HG03064 (cell line): ENCODE measurements around the gene HES1.
"Not testable (repeated sequence)": the region's sequence is repeated elsewhere in the genome, so short reads cannot be mapped to it uniquely, and the experiment has no call there.

Source experiments
- ATAC-seq: cut with Tn5 transposase; IDR thresholded peaks from one replicate; pipeline ENCODE4 v1.9.1; 2021; ENCODE audit warnings: low read depth; ENCODE audit not compliant: unreplicated experiment

Gene HES1

DNA sequence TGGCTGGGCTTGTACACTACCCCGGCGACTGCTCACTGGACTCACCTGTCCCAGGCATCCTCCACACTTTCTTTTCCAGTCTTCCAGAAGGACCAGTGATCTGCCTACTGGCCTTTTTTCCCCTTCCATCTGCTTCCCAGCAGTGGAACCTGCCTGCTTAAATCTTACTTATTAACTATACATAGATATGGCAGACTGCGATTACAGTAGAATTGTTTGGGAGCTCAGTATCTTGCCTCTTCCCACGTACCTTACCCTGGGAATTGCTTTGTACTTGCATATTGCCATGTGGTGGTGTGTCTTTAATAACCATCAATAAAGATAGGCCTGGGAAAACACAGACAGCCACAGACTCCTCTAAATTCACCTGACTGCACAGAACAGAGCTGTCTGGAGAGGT is 11.8 kb upstream of the HES1 start:
- ATAC-seq = no peak

DNA sequence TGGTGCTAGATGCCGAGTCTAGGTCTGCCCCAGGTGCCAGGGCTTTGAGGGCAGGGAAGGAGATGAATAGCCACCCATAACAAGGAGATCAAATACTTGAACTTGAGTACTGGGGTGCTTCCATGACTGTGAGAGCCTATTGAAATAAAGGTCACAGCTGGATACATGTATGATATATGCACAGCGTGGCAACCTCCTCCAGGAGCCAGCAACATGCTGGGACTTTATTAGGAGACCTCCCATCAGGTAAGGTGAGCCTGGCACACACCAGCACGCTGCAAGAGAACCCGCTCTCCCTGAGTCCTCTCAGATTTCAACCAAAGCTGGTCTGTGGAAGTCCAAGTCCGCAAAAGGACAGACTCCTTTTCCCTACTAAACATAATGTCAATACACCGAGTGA is 10.5 kb upstream of the HES1 start:
- no peak for ATAC-seq

DNA sequence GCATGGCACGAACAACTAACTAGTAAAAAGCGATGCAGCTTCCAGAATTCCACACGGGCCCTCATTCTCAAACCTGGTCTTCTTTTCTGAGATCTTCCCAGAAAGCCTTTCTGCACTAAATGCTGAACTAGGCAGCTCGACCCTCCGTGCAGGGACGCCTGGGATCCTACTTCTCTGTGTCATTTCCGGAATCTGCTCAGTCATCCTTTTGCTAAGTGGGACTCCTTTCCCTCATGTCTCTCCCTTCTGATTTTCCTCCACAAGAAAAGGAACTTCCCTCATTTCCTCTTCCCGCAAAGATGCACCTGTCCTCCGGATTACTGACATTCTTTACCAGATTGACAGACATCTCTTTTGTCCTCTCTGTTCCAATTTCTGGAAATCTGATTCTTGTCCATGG is 9.2 kb upstream of the HES1 start:
- ATAC-seq = no peak

GRCh38 chr3:194128202-194128918 is 7.6 kb upstream of the HES1 start:
- ATAC-seq = no peak

GRCh38 chr3:194128919-194129295 is 7.0 kb upstream of the HES1 start:
- ATAC-seq = not testable (repeated sequence)

DNA sequence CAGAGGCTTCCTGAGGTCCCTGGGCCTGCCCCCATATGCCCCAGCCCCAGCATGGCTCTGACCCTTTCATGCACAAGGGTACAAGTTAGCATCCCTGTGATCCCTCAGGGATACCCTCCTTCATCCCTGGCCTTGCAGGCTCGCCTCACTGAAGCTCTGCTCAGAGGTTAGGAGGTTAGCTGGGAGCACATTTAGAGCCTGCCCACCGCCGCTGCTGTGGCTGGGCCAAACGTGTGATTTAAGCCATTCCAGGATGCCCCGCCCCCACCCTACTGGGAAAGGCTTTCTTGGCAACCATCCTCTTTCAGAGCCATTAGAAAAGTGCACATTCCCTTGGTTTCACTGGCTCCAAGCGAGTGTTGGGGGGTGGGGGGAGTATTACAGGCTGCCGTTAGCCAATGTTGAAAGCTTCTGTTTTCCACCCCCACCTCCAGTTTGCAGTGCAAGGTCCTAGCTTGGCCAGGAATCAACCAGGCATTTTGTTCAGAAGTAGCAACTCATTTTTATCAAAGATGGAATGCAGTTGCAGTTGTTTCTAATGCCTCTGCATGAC is 6.3 kb upstream of the HES1 start:
- no peak for ATAC-seq

- ATAC-seq = no peak
These were observed 5.8 kb upstream of the HES1 start for GRCh38 chr3:194130188-194130587.

DNA sequence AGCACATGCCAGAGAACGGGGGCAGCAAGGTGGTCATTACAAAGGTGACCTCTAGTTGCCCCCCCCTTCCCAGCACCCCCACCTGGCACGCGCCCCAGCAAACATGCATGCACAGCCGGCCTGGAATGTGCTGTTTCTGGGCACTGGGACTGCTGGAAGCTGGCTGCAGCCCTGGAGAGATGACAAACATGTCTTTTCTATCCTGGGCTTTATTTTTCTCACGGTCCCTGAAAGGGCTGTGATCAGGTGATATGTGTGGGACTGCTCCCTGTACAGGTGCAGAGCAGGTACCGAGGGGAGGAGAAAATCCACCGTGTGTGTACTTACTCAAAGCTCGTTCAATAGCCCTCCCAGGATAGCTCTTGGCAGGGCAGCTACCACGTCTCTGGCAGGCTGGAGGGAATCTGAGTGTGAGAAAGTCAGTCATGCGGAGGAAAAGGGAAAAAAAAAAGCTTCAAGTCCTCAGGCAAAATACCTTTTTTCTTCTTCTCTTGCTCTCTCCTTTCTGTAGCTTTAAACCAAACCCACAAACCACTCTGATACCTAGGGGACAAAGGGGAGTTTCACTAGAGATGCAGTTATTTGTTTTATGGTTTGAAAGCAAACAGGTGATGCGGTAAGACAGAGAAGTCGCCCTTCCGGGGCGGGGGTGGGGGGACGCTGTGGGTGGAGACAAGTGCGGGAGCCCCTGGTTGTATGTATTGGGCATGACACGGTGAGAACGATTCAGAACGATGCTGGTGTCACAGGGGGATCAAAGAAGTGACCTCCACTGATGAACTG is 5.0 kb upstream of the HES1 start:
- peak; percentile 51 for ATAC-seq

- ATAC-seq = no peak
These were observed 3.3 kb upstream of the HES1 start for GRCh38 chr3:194132465-194133286.

DNA sequence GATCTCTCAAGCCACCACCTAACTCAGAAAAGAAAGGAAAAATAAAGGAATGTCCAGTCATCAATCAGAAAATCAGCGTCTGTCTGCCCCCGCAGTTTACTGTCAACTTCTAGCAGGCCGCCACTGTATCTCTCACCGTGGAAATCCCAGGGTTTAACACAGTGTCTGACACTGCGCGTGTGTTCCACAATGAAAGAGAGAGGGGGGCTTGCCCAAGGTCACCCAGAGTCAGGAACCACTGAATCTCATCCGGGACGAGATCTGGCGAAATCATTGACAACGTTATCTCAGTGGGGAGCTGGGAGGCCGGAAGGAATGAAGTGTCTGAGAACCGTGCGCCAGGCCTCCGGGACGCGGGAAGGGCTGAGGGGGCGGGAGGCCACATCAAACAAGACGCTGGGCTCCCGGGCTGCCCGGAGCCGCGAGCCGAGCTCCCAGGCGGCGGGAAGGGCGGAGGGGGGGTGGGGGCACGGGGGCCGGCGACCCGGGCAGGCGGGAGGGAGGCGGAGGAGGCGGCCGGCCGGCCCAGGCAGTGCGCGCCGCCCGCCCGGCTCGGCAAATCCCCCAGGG is 2.2 kb upstream of the HES1 start:
- ATAC-seq = no peak

GRCh38 chr3:194134231-194134756 is 1.7 kb upstream of the HES1 start:
- peak; percentile 10 for ATAC-seq

GRCh38 chr3:194134757-194135515 is 1.0 kb upstream of the HES1 start:
- ATAC-seq = peak; percentile 38

GRCh38 chr3:194135516-194135805 is 487 bp upstream of the HES1 start:
- no peak for ATAC-seq

DNA sequence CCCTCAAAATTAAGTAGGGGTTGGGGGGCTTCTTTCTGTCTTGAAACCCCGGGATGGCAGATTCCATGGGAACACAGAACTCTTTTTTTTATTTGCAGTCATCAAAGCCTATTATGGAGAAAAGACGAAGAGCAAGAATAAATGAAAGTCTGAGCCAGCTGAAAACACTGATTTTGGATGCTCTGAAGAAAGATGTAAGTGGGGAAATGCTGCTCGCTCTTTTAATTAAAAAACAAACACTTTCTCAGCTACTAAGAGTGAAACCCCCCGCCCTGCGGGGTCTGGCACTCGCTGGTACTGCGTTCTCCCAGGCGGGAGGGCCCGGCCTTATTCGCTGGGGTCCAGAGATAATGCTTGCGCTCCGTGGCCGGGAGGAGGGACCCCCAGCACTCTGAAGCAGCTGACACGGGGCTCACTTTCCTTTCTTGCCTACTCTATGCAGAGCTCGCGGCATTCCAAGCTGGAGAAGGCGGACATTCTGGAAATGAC is 615 bp downstream of the HES1 start:
- no peak for ATAC-seq

- no peak for ATAC-seq
These were observed 1.1 kb downstream of the HES1 start for GRCh38 chr3:194137008-194137505.

DNA sequence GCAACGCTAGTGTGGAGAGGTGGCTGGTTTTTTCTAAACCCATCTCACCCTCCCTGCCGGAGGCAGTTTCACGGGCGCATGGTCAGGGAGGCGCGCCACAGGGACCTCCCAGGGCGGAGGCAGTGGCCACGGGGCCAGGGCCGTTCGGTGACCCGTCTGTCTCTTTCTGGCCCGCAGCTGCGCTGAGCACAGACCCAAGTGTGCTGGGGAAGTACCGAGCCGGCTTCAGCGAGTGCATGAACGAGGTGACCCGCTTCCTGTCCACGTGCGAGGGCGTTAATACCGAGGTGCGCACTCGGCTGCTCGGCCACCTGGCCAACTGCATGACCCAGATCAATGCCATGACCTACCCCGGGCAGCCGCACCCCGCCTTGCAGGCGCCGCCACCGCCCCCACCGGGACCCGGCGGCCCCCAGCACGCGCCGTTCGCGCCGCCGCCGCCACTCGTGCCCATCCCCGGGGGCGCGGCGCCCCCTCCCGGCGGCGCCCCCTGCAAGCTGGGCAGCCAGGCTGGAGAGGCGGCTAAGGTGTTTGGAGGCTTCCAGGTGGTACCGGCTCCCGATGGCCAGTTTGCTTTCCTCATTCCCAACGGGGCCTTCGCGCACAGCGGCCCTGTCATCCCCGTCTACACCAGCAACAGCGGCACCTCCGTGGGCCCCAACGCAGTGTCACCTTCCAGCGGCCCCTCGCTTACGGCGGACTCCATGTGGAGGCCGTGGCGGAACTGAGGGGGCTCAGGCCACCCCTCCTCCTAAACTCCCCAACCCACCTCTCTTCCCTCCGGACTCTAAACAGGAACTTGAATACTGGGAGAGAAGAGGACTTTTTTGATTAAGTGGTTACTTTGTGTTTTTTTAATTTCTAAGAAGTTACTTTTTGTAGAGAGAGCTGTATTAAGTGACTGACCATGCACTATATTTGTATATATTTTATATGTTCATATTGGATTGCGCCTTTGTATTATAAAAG is 1.8 kb downstream of the HES1 start:
- ATAC-seq = peak; percentile 30

GRCh38 chr3:194138732-194139070 is 2.8 kb downstream of the HES1 start:
- ATAC-seq = no peak

- ATAC-seq = no peak
These were observed 3.3 kb downstream of the HES1 start for GRCh38 chr3:194139071-194139813.
